Urothelium cell line (cell line): ENCODE results near the gene RAPGEF3.

Experiments used
- DNase-seq: peaks from one replicate; pipeline ENCODE4 v3.0.0; 2011; ENCODE audit warnings: low spot score, mixed read lengths
- FAIRE-seq: peaks from 2 replicates; lab custom pipeline; 2011; peaks lifted over from hg19 to GRCh38; lab: Jason Lieb, UNC

Gene RAPGEF3, protein sequence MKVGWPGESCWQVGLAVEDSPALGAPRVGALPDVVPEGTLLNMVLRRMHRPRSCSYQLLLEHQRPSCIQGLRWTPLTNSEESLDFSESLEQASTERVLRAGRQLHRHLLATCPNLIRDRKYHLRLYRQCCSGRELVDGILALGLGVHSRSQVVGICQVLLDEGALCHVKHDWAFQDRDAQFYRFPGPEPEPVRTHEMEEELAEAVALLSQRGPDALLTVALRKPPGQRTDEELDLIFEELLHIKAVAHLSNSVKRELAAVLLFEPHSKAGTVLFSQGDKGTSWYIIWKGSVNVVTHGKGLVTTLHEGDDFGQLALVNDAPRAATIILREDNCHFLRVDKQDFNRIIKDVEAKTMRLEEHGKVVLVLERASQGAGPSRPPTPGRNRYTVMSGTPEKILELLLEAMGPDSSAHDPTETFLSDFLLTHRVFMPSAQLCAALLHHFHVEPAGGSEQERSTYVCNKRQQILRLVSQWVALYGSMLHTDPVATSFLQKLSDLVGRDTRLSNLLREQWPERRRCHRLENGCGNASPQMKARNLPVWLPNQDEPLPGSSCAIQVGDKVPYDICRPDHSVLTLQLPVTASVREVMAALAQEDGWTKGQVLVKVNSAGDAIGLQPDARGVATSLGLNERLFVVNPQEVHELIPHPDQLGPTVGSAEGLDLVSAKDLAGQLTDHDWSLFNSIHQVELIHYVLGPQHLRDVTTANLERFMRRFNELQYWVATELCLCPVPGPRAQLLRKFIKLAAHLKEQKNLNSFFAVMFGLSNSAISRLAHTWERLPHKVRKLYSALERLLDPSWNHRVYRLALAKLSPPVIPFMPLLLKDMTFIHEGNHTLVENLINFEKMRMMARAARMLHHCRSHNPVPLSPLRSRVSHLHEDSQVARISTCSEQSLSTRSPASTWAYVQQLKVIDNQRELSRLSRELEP

GRCh38 chr12:47758834-47759690 is at the start of gene RAPGEF3:
TSS of gene RAPGEF3 (minus strand) at chr12:47758880. CDS start at chr12:47758556, 324 bp downstream.
- FAIRE-seq (no peak), DNase-seq (peak; percentile 93)

- DNase-seq = no peak
Measured at GRCh38 chr12:47808050-47808449, 49.4 kb upstream of the RAPGEF3 start.

GRCh38 chr12:47807338-47807737 is 48.7 kb upstream of the RAPGEF3 start:
- FAIRE-seq (no peak), DNase-seq (no peak)

More at GRCh38 chr12:47808050-47808449, 49.4 kb upstream of the RAPGEF3 start:
- FAIRE-seq = no peak

- FAIRE-seq (no peak), DNase-seq (no peak)
Measured at GRCh38 chr12:47805417-47805816, 46.7 kb upstream of the RAPGEF3 start.

DNA sequence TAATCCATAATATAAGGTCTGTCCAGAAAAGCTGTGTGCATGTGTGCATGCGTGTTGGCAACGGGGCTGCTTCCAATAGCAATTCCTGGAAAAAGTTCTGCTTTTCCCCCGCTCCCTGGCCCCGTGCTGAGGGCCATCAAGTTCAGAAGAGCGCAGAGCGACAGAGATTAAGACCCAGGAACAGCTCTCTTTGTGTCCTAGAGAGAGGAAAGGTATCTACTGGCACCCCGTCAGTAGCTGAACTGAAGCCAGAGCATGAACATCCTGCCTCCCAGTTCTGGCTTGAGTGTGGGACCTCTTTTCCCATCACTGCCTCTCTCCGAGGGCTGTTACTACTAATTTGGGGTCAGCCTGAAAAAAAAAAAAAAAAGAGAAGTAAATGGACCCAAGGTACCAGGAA is 45.5 kb upstream of the RAPGEF3 start:
- no peak for DNase-seq
- FAIRE-seq = no peak

GRCh38 chr12:47803191-47803875 is 44.7 kb upstream of the RAPGEF3 start:
- no peak for FAIRE-seq
- no peak for DNase-seq

DNA sequence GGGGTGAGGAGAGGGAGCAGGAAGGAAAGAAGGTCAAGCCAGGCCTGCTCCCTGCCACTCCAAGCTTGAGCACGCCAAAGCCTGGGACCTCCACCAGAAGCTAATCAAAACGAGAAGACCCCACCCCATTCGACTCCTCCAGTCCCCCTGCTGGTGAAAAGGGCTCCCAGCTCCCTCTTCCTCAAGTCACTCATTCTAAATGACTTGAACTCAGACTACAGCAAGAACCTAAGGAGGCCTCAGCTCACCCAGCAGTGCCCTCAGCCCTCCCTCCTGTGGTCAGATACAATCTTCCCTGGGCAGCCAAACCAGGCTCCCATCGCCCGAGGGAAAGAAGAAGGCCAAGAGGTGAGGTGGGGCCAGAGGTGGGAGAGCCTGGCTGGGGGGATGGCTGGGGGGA is 43.6 kb upstream of the RAPGEF3 start:
- FAIRE-seq = no peak
- DNase-seq = no peak

GRCh38 chr12:47801904-47802246 is 43.2 kb upstream of the RAPGEF3 start:
- no peak for FAIRE-seq

GRCh38 chr12:47801170-47801903 is 42.7 kb upstream of the RAPGEF3 start:
- FAIRE-seq = no peak
- DNase-seq = no peak

More at GRCh38 chr12:47801904-47802246, 43.2 kb upstream of the RAPGEF3 start:
- no peak for DNase-seq

DNA sequence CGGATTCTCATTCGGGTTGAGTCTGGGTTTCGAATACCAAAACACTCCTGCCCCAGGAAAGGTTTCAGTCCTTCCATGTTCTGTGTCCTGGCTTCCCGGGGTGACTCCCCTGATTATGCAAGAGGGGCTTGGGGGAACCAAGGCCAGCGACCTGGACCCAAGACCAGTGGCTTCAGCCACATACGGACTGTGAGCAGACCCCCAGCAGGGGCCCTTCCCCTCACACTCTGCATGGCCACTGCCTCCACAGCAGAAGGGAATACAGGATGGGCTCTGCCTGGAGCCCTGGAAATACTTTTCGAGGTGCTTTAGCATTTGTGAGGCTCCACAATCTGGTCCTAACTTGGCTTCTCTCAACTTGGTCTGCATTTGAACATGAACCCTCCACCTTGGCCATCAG is 41.9 kb upstream of the RAPGEF3 start:
- FAIRE-seq (no peak), DNase-seq (no peak)

DNA sequence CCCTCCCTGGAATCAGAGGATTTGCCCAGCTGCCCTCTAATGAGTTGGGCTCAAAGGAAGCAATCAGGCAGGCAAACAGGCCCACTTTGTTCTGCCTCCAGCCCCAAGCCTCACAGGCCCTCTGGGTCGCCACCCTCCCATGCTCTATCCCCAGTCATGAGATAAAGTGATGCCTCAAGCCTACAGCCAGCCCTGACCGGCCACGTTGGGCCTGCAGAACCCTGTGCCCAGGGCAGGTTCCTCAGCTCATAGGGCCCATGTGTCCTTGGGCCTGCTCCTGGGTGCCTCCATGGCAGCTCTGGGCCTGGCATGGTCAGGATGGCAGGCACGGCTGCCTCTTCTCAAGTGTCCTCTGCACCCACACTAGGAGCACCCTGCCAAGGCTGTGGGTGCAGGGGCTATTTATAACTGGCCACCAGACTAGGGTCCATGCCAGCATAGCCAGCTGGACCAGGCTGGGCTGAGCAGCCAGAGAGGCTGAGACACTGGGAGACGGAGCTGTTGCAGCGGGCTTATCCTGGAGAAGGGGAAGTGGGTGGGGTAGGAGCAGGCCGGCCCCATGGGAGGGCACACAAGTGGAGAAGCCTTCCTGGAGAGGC is 40.8 kb upstream of the RAPGEF3 start:
- DNase-seq = no peak
- no peak for FAIRE-seq

GRCh38 chr12:47798382-47798948 is 39.8 kb upstream of the RAPGEF3 start:
- no peak for DNase-seq
- no peak for FAIRE-seq

- no peak for FAIRE-seq
Measured at GRCh38 chr12:47797441-47797840, 38.8 kb upstream of the RAPGEF3 start.

DNA sequence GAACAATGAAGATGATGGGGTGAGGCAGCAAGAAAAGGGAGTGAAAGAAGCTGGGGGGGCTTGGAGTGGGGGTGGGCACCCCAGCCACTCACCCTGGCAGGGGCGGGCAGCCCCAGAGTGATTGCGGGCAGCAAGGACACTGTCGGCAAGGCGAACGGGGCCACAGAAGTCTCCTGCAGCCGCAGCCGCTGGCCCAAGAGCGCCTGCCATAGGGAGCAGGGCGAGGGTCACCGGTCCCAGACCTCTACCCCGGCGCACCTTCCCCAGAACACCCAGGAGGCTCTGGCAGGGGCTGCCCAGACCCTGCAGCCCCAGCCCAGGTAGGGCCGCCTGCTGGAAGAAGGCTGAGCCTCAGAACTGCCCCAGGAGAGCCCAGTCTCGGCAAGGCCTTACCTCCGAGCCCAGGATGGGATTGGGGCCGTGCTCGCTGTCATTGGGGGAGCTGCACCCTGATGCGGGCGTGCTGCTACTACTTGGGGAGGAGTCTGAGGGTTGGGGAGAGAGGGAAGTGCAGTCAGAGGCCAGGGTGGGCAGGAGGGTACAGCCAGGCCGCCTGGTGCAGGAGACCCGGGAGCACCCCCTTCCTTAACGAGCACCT is 37.2 kb upstream of the RAPGEF3 start:
- FAIRE-seq (no peak), DNase-seq (no peak)

More at GRCh38 chr12:47797441-47797840, 38.8 kb upstream of the RAPGEF3 start:
- no peak for DNase-seq

DNA sequence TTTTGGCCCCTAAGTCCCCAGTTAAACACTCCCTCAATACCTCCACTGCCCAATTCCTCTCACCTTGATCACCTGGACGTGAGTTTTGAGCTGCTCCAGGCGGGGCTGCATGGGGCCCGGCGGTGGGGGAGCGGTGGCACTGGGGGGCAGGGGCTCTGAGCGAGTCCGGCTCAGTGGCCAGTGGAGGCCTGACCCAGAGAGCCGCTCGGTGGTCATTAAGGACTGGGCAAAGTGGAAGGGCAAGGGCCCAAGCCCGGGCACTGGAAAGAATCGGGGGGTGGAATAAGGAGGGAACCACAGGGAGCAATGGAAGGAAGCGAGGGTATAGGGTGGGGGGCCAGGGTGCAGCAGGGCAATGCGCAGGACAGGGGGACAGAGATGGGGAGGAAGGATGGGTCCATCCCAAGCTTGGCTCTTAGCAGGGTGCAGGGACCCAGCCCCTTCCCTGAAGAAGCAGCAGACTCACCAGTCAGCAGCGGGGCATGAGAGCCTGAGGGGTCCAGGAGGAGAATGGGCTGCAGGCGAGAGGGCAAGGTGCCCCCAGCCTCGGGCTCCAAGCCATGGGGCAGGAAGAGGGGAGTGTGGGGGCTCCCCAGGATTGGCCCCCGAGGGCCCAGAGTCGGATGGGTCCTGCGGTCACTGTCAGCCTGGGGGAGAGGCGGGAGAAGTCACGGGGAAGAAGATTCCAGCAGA is 36.6 kb upstream of the RAPGEF3 start:
- FAIRE-seq (no peak), DNase-seq (no peak)

GRCh38 chr12:47794679-47795078 is 36.0 kb upstream of the RAPGEF3 start:
- no peak for FAIRE-seq
- DNase-seq = no peak

DNA sequence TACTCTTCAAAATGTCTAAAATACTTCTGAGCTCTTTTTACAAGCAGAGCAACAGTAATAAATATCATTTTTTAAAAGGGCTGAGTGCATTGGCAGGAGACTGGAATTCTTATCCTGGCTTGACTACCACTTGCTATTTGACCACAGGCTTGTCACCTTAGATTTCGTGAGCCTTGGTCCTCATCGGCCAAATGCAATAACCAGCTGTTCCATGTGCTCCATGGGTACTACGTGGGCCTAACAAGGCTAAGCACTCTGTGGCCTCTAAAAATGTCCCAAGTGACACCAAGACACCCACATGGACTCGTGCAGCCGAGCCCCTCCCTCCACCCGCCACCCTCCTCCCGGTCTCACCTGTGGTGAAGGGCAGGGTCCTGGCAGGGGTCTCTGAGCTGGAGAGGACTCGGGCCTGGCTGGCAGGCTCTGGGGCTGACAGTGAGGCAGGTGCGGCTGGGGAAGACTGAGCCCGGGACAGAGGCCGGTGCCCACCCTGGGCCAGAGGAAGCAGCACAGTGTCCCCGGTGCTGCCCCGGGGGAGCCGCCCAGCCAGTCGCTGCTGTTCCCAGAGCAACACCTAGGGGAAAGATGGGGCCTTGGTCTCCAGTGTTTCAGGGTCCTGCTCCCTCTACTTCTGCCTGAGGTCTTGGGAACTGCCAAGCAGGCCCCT is 34.5 kb upstream of the RAPGEF3 start:
- DNase-seq = no peak
- no peak for FAIRE-seq
